GM18526 (cell line): ENCODE data around the gene TCHP.

Experiments used
- POLR2A ChIP-seq: IDR thresholded peaks from 3 replicates; pipeline ENCODE4 v1.6.1; 2011; ENCODE audit not compliant: insufficient read length; ENCODE audit errors: extremely low read depth

Gene TCHP, protein sequence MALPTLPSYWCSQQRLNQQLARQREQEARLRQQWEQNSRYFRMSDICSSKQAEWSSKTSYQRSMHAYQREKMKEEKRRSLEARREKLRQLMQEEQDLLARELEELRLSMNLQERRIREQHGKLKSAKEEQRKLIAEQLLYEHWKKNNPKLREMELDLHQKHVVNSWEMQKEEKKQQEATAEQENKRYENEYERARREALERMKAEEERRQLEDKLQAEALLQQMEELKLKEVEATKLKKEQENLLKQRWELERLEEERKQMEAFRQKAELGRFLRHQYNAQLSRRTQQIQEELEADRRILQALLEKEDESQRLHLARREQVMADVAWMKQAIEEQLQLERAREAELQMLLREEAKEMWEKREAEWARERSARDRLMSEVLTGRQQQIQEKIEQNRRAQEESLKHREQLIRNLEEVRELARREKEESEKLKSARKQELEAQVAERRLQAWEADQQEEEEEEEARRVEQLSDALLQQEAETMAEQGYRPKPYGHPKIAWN

GRCh38 chr12:109899783-109900751, at the start of gene TCHP:
TCHP (plus strand) TSS chr12:109900274; CDS start chr12:109903027, 2,753 bp downstream.
- TF ChIP-seq POLR2A: peak; percentile 61

- no peak for TF ChIP-seq POLR2A
Observed at GRCh38 chr12:109855377-109855776, 44.7 kb upstream of the TCHP start.

GRCh38 chr12:109857715-109858114, 42.4 kb upstream of the TCHP start:
- no peak for TF ChIP-seq POLR2A

GRCh38 chr12:109858764-109859163, 41.3 kb upstream of the TCHP start:
- TF ChIP-seq POLR2A: no peak

DNA sequence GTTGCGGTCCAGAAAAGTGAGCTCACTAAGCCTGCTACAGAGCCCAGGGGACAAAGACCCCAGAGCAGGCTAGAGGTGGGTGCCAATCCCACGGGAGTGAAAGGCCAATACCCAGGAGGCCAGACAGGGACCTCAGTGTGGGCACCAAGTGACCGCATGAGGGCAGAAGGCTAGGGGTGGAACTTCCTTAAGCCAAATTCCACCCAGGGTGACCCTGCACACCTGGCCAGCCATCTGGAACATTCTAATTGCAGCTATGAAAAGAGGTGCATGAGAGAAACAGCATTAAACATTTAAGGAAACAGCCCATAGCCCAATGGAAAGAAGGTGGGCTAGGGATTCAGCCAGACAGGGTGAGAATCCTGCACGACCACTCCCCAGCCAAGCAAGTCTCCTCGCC, 39.1 kb upstream of the TCHP start:
- TF ChIP-seq POLR2A: no peak

DNA sequence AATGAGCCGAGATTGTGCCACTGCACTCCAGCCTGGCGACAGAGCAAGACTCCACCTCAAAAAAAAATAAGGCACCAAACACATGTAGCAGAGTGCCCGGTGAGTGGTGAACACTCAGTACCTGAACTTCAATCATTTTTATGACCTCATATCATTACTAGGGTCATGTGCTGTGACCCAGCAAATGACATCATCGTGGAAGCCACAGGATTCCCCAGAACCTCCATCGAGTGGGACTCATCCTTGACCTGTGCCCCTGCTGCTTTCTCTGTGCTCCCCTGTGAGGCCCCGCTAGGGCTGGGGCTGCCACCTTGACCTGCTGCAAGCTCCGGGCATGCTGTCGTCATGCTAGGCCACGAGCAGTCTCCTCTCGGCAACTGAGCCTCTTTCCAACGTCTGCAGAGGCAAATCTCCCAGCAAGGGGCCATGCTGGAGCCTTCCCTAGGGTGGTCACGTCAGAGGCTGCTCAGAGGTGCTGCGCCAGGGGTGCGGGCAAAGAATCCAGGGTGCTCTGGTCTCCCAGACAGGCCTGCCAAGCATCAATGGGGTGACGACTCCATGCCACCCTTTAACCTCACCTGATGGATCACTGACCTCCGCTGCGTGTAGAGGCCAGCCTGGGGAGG, 38.3 kb upstream of the TCHP start:
- TF ChIP-seq POLR2A: no peak

DNA sequence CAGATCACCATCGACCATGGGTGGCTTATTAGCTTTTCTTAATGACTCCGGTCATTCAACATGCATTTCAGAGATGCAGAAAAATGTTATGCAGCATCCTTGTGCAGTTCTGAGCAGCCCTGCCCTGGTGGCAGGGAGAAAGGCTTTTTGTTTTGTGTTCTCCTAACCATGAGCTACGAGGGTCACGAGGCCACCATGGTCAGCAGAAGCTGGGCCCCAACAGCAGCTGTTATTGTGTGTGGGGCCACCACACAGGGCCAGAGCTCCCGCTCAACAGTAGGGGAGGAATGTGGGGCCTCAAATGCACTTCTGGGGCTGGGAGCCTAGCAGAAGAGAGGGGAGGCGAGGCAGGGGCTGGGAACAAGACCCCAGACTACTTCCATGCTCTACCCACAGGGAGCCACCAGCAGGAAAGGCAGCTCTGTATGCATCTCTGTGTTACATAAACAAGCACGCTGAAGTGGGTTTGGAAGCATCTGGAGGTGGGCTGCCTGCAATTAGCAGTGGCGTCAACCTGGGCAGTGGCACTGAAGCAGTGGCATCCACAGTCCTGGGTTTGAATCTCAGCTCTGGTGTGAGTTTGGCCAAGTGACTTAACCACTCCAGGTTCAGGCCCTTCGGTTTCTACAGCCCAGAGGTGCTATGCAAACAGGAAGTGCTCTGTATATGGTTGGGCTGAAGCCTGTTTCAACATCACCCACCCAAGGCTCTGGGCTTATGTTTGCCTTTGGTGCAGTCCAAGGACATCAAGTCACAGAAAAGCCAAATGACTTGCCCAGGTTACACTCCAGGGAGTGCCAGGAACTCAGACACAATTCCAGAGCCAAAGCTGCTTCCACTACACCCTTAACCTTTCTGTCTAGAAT, 36.0 kb upstream of the TCHP start:
- TF ChIP-seq POLR2A: no peak

GRCh38 chr12:109864916-109865315, 35.2 kb upstream of the TCHP start:
- TF ChIP-seq POLR2A: no peak

GRCh38 chr12:109868182-109869051, 31.7 kb upstream of the TCHP start:
- TF ChIP-seq POLR2A: no peak

DNA sequence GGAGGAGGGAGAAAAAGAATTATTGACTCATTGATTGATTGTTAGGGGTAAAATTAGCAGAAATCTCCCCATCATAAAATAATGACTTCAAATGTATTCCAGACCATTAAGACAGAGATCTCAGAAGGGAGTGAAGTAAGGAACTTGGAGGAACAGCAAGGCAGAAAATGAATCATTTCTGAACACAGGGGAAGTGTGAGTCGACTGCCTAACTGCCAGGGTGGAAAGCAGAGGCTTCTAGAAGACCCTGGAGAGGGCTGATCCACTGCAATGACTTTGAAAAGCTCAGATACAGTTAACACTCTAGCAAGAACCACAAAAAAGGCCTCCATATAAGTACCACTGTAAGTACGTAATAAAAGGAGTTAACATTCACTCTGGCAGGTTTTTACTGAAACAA, 29.4 kb upstream of the TCHP start:
- no peak for TF ChIP-seq POLR2A

DNA sequence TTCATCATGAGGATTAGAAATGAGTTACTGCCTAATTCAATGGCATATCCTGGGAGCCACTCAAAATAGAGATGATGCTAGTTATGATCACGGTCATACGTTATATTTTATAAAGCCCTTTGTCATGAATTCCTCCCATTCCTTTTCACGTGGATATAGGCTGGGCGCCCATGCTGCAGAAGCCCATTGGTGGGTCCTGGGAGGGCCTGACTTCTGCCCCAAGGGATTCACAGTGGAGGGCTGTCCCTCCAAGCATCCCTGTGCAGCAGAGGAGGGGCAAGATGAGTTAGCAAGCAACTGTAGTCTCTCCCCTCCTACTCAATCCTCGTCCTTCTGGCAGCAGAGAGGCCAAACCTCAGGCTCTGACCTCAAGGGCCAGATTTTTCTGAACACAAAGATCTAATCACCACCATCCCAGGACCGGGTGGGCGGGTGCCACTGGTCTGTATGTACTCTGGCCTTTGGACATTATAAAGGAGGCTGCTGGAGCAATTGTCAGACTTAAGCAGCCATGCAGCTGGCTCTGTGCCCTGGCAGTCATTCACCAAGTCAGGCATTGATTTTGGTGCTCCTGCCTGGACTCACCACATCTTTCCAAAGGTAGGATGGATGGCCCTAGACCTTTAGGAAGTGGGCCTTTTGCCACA, 28.3 kb upstream of the TCHP start:
- TF ChIP-seq POLR2A: no peak

GRCh38 chr12:109873653-109874052, 26.4 kb upstream of the TCHP start:
- no peak for TF ChIP-seq POLR2A

DNA sequence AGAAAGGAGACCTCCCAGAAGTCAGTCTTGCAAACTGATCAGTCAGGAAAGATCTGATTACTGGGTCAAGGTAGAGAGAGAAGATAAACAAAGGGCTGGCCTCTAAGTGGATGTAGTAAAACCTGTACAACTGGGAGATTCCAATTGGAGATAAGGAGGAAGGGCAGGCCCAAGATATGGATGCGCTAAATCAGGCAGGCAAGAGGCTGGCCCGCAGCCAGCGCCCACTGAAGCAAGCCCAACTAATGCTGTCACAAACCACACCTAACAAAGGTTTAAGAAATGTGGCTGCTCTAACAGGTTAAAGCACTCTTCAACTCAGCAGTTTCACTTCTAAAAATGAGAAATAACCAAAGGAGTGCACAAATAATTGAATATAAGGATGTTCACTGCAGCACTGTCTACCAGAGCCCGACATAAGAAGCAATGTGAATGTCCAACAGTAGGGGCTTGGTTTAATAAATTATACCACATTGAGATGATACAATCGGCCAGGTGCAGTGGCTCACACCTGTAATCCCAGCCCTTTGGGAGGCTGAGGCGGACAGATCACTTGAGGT, 24.4 kb upstream of the TCHP start:
- TF ChIP-seq POLR2A: no peak

- TF ChIP-seq POLR2A: no peak
Observed at GRCh38 chr12:109876406-109876805, 23.7 kb upstream of the TCHP start.
